GM12872 (cell line): Measurements from ENCODE around the gene PIP5K1B.

Source experiments
- CTCF ChIP-seq: IDR thresholded peaks from 3 replicates; pipeline ENCODE4 v1.5.1; 2011; ENCODE audit warnings: low read depth, mild to moderate bottlenecking, low read length, moderate library complexity; ENCODE audit not compliant: insufficient read depth

The PIP5K1B gene

GRCh38 chr9:68777070-68777763 is 72.2 kb downstream of the PIP5K1B start:
- no peak for TF ChIP-seq CTCF

GRCh38 chr9:68778635-68779034 is 73.6 kb downstream of the PIP5K1B start:
- no peak for TF ChIP-seq CTCF

GRCh38 chr9:68779558-68780379 is 74.7 kb downstream of the PIP5K1B start:
- TF ChIP-seq CTCF = peak; percentile 53; the same call in 2 of the 3 replicates

- no peak; the same call in 2 of the 3 replicates for TF ChIP-seq CTCF
Measured at GRCh38 chr9:68780380-68780712, 75.3 kb downstream of the PIP5K1B start.

- TF ChIP-seq CTCF = no peak
Measured at GRCh38 chr9:68780720-68781119, 75.7 kb downstream of the PIP5K1B start.

GRCh38 chr9:68781928-68782327 is 76.9 kb downstream of the PIP5K1B start:
- TF ChIP-seq CTCF = no peak

- TF ChIP-seq CTCF = no peak
Measured at GRCh38 chr9:68782546-68782945, 77.5 kb downstream of the PIP5K1B start.
